Naive B cell (primary cell): ENCODE data around the gene CLIP2. TPM values are rescaled to one million over a fixed set of nuclear protein-coding genes. Genes with fewer than 3 reads are reported as not detected.

Experiments
- ATAC-seq, 2 donors: fragments of 150-1000 bp; cut with Tn5 transposase; 2 replicates each; pipeline ENCODE4 v1.10.0; 2021; ENCODE audit warnings: low read depth in 2 of 2, mild to moderate bottlenecking in 2 of 2, moderate library complexity in 2 of 2
- DNase-seq: peaks from one replicate; pipeline ENCODE4 v3.0.0; 2022
- H3K27ac Mint-ChIP-seq, 6 donors: one replicate each; pipeline ENCODE4 v1.8.0; 2020 to 2022; ENCODE audit warnings: mild to moderate bottlenecking in 6 of 6, mixed read lengths in 6 of 6, moderate library complexity in 5 of 6, inconsistent platforms in 2 of 6
- H3K27me3 Mint-ChIP-seq, 3 donors: one replicate each; pipeline ENCODE4 v1.8.0; 2021 to 2022; ENCODE audit warnings: mixed read lengths in 3 of 3, mild to moderate bottlenecking in 1 of 3
- H3K36me3 Mint-ChIP-seq, 2 donors: one replicate each; pipeline ENCODE4 v1.8.0; 2020 to 2022; ENCODE audit warnings: mixed read lengths in 2 of 2, inconsistent platforms in 1 of 2, mild to moderate bottlenecking in 1 of 2
- H3K4me1 Mint-ChIP-seq, 3 donors: one replicate each; pipeline ENCODE4 v1.8.0; 2020 to 2022; ENCODE audit warnings: mixed read lengths in 3 of 3, inconsistent platforms in 1 of 3, mild to moderate bottlenecking in 1 of 3, moderate library complexity in 1 of 3
- H3K4me3 Mint-ChIP-seq, 8 donors: one replicate each; pipeline ENCODE4 v1.8.0; 2020 to 2022; ENCODE audit warnings: mild to moderate bottlenecking in 8 of 8, mixed read lengths in 8 of 8, moderate library complexity in 8 of 8, inconsistent platforms in 2 of 8
- H3K9me3 Mint-ChIP-seq, 7 donors: one replicate each; pipeline ENCODE4 v1.8.0; 2020 to 2022; ENCODE audit warnings: mixed read lengths in 7 of 7, mild to moderate bottlenecking in 5 of 7, inconsistent platforms in 2 of 7, moderate library complexity in 1 of 7
- polyA plus RNA-seq, 6 donors: library from polyadenylated mRNA; unstranded; fragments of 300-500 nt; fragmentation: Illumina TruSeq; gene quantifications; one replicate each; pipeline ENCODE4 v1.2.3, GENCODE V29; 2021; ENCODE audit warnings: low read depth in 6 of 6

CLIP2 gene
- polyA plus RNA-seq, 6 donors from 2014 or later, result 0.52 to 3.2 (median 1.1) TPM

DNA sequence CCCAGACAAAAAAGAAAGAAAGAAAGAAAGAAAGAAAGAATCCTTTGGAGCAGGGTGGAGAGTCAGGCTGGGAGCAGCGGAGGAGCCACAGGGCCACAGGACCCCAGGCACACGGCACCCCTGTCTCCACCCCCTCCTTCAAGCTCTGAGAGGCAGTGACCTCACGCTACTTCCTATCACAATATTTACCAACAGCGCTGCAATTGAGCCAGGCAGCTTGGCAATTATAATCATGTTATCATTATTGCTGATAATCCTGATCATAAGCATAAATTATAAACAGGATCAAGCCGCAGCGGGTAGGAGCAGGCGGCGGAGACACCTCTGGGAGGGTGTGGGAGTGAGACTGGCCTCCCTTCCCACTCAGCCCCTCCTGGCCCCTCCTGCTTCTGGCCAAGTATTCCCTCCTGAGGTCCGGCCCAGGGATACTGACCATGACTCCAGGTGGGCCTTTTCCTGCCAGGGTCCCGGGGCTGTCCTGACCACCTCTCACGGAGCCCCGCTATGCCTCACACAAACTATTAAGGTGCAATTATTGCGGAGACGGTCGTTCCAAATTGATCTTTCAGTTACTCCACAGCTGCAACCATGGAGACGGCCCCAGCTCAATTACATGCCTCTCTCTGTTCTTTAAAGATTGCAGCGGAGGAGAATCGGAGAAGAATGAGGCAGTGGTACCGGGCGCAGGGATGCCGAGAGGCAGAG, 154.5 kb downstream of the CLIP2 start:
- Mint-ChIP-seq H3K27me3 (peaks cover 0 to 34% (median 21%) of the 10 kb centered on the region in 3 donors), H3K27ac (peak overlapping the region in 1 of 6 donors; percentile 88), H3K9me3 (peaks cover 0 to 2% (median 0%) of the 10 kb centered on the region in 7 donors), H3K4me3 (no peak overlapping the region), H3K4me1 (peaks cover 0 to 1% (median 0%) of the 10 kb centered on the region in 3 donors), H3K36me3 (no peaks in the 10 kb centered on the region)
- DNase-seq, result no peak
- ATAC-seq, result no peak

GRCh38 chr7:74449144-74449543, 159.9 kb downstream of the CLIP2 start:
- Mint-ChIP-seq H3K27ac (peak overlapping the region in 4 of 6 donors; percentile 6 to 59 (median 20)), H3K4me3 (no peak overlapping the region), H3K36me3 (no peaks in the 10 kb centered on the region), H3K27me3 (peaks cover 0 to 24% (median 7%) of the 10 kb centered on the region in 3 donors), H3K4me1 (peaks cover 10 to 23% (median 11%) of the 10 kb centered on the region in 3 donors), H3K9me3 (no peaks in the 10 kb centered on the region)
- no peak for DNase-seq
- ATAC-seq, result no peak

DNA sequence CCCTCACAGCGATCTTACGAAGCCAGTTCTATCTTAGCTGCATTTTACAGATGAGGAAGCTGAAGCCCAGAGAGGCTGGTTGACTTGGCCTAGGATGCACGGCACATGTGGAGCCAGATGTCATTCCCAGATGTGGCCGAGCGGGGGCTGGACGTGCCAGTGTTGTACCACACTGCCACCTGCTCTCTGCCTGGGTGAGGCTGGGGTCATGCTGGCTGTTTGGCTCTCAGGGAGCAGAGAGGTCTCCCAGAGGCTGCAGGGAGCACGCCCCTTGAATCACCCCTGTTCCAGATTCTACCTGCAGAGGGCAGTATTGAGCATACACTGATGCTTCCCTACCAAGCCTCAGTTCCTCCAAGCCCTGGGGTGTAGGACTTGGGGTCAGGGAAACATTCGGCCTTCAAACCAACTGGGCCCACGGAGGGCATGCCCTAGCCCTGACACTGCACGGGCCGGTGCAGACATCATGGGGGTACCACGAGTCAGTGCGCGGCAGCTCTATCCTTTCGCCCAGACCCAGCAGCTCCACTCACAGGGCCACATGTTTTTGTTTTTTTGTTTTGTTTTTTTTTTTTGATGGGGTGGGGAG, 160.7 kb downstream of the CLIP2 start:
- Mint-ChIP-seq H3K27me3 (peaks cover 0 to 19% (median 5%) of the 10 kb centered on the region in 3 donors), H3K4me1 (peaks cover 10 to 23% (median 11%) of the 10 kb centered on the region in 3 donors), H3K9me3 (no peaks in the 10 kb centered on the region), H3K27ac (peak overlapping the region in 1 of 6 donors; percentile 41), H3K36me3 (no peaks in the 10 kb centered on the region), H3K4me3 (no peak overlapping the region)
- peak; percentile 31 to 36 for ATAC-seq
- DNase-seq, result peak; percentile 51

DNA sequence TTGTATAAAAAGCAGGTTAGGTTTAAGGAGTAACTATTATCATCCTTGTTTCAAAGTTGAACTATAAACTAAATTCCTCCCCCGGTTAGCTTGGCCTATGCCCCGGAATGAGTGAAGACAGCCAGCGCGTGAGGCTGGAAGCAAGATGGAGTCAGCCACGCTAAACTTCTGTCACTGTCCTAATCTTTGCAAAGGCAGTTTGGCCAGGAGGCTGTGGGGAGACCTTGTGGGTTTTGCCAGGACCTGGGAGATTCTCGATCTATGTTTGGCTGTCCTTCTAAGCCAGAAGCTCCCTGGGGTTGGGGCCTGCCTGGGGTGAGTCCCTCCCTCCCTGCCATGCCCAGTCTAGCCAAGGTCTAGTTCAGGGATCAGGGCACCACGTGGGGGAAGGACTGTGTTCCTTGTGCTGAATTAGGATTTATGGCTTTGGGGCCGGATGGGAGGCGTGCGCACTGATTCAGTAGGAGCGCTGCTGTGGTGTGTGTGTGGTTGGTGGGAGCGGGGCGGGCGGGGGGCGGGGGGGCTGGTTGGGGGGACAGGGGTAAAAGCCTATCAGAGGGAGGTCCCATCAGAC, 163.6 kb downstream of the CLIP2 start:
- H3K4me1 Mint-ChIP-seq, result peaks cover 10 to 22% (median 11%) of the 10 kb centered on the region in 3 donors
- H3K9me3 Mint-ChIP-seq, result no peaks in the 10 kb centered on the region
- DNase-seq (no peak), ATAC-seq (no peak)
- peak overlapping the region; percentile 86 to 98 (median 90) for H3K27ac Mint-ChIP-seq
- H3K36me3 Mint-ChIP-seq, result no peaks in the 10 kb centered on the region
- H3K4me3 Mint-ChIP-seq, result peak overlapping the region; percentile 69 to 89 (median 78)
- peaks cover 0 to 35% (median 17%) of the 10 kb centered on the region in 3 donors for H3K27me3 Mint-ChIP-seq

DNA sequence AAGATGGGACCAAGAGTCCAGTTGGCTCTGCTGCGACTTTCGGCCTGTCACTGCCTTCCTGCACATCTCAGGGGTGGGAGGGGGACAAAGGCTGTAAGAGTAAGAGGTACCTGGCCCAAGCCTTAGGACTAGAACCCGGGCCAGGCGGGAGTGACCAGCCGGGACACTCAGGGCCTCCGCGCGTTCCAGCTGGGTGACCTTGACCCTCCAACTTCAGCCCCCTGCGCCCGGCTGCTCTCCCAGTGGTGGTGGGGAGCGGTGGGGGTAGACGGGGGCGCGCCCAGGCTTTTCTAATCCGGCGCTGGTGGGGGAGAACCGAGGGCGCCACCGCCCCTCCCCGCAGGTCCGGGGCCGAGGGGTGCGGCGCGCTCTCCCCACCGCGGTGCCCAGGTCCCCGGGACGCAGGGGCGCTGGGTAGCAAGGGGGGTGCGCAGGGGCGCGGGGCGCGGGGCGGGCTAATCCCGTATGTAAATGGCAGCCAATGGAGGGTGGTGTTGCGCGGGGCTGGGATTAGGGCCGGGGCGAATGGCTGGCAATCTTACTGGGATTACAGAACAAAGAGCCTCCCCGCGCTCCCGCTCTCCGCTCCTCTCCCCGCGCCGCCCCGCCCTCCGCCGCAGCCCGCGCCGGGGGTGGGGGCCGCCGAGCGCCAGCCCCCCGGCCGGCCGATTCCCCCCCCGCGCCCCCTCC, 164.3 kb downstream of the CLIP2 start, which contains the start of gene GTF2IRD1:
Gene GTF2IRD1 (plus strand): TSS at position 585 of the 690 bp plus-strand sequence. CDS start 54,175 bp downstream, outside the sequence.
- H3K9me3 Mint-ChIP-seq, result no peaks in the 10 kb centered on the region
- H3K27me3 Mint-ChIP-seq, result peaks cover 0 to 29% (median 17%) of the 10 kb centered on the region in 3 donors
- no peaks in the 10 kb centered on the region for H3K36me3 Mint-ChIP-seq
- DNase-seq, result peak; percentile 39
- peak; percentile 43 to 50 for ATAC-seq
- peaks cover 10 to 22% (median 11%) of the 10 kb centered on the region in 3 donors for H3K4me1 Mint-ChIP-seq
- H3K27ac Mint-ChIP-seq, result peak within 1 kb of the TSS; percentile 86 to 98 (median 90)
- peak within 1 kb of the TSS; percentile 69 to 89 (median 78) for H3K4me3 Mint-ChIP-seq

DNA sequence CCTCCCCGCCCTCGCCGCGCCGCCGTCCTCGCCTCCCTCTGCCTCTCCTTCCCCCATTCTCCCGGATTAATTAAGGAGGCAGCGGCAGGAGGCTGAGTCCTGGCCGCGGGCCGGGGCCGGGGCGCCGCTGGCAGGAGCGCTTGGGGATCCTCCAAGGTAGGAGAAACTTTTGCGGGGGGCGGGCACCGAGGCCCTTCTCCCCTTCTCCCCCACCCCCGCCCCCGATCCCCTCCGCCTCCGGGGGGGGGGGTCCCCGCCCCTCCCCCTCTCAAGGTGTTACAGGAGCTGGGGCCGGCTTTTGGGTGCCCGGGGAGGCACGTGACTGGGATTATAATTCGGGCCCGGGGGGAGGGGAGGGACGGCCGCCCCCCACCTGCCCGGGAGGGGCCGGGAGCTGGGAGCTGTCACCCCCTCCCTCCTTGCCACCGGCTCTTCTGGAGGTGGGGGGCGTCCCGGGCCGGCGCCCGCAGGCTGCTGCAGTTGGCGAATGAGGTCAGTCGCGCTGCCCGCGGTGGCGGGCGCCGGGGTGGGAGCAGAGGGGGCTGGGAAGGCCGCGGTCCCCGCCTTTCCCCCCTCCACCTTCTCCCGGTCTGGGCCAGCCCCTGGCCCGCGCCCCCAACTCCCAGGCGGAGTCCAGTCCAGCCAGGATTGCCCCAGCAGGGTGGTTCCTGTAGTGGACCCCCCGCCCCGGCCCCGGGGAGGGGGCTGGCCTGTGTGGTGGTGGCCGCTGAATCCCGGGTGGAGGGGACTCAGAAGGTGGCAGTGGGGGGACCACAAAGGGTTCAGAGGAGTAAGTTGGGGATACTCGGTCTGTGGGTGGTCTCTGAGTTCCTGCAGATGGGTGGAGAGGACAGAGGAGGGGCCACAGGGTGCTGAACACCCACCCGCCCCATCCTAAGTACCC, 165.1 kb downstream of the CLIP2 start:
- Mint-ChIP-seq H3K27me3 (peaks cover 0 to 29% (median 17%) of the 10 kb centered on the region in 3 donors), H3K4me3 (peak overlapping the region in 7 of 8 donors; percentile 40 to 80 (median 60)), H3K9me3 (no peaks in the 10 kb centered on the region), H3K36me3 (no peaks in the 10 kb centered on the region), H3K27ac (no peak overlapping the region), H3K4me1 (peaks cover 10 to 22% (median 11%) of the 10 kb centered on the region in 3 donors)
- DNase-seq (no peak), ATAC-seq (no peak)

GRCh38 chr7:74454925-74455288, 165.7 kb downstream of the CLIP2 start:
- Mint-ChIP-seq H3K4me1 (peaks cover 10 to 19% (median 11%) of the 10 kb centered on the region in 3 donors), H3K4me3 (peak overlapping the region; percentile 19 to 80 (median 56)), H3K36me3 (no peaks in the 10 kb centered on the region), H3K27me3 (peaks cover 0 to 29% (median 17%) of the 10 kb centered on the region in 3 donors), H3K27ac (no peak overlapping the region), H3K9me3 (no peaks in the 10 kb centered on the region)
- DNase-seq, result no peak
- ATAC-seq, result no peak

GRCh38 chr7:74455291-74455804, 166.1 kb downstream of the CLIP2 start:
- no peaks in the 10 kb centered on the region for H3K36me3 Mint-ChIP-seq
- no peaks in the 10 kb centered on the region for H3K9me3 Mint-ChIP-seq
- peak overlapping the region in 2 of 6 donors; percentile 10 to 78 for H3K27ac Mint-ChIP-seq
- peaks cover 10 to 16% (median 11%) of the 10 kb centered on the region in 3 donors for H3K4me1 Mint-ChIP-seq
- DNase-seq (no peak), ATAC-seq (no peak)
- peak overlapping the region; percentile 19 to 80 (median 54) for H3K4me3 Mint-ChIP-seq
- H3K27me3 Mint-ChIP-seq, result peaks cover 0 to 29% (median 17%) of the 10 kb centered on the region in 3 donors

Other genes with a start within 250 kb of the CLIP2 start
- 10 to 100 TPM in 4 of 6 donors, 1 to 10 TPM in 2; 7.9 to 16.5 (median 11.6) TPM for gene LIMK1, start 205.6 kb upstream of the CLIP2 start, polyA plus RNA-seq
- gene EIF4H, start 115.1 kb upstream of the CLIP2 start, polyA plus RNA-seq, result 100 to 1,000 TPM; 185 to 247 (median 209) TPM
- gene LAT2, start 79.4 kb upstream of the CLIP2 start, polyA plus RNA-seq, result 100 to 1,000 TPM; 394 to 597 (median 466) TPM
- 10 to 100 TPM; 42.7 to 61.4 (median 51.9) TPM for gene RFC2, start 35.0 kb upstream of the CLIP2 start, polyA plus RNA-seq
- gene GTF2IRD1, start 164.5 kb downstream of the CLIP2 start, polyA plus RNA-seq, result under 1 TPM in 1 of 6 donors, not detected in 5; 0.29 TPM